MM.1S (cell line): ENCODE results near the gene KCNIP4.

Source experiments
- DNase-seq: peaks from one replicate; pipeline ENCODE4 v3.0.0-alpha.2; 2015
- H2AFZ ChIP-seq: fragments of 300-600 bp; sonication (generic); 2 replicates; pipeline ENCODE4 v1.6.0; 2016; ENCODE audit warnings: antibody characterized with exemption, low read length
- H3F3A ChIP-seq: fragments of 300-600 bp; sonication (generic); 2 replicates; pipeline ENCODE4 v1.6.1; 2016; ENCODE audit warnings: mild to moderate bottlenecking, antibody characterized with exemption, low read length, moderate library complexity, mixed read lengths; ENCODE audit not compliant: insufficient read depth
- H3K27ac ChIP-seq: fragments of 300-600 bp; sonication (generic); 2 replicates; pipeline ENCODE4 v1.5.1; 2016; ENCODE audit warnings: mild to moderate bottlenecking, low read length
- H3K27me3 ChIP-seq: fragments of 300-600 bp; sonication (generic); replicated peaks from 2 replicates; pipeline ENCODE4 v1.6.0; 2016; ENCODE audit warnings: low read length; ENCODE audit not compliant: insufficient read depth
- H3K36me3 ChIP-seq: fragments of 300-600 bp; sonication (generic); replicated peaks from 2 replicates; pipeline ENCODE4 v1.6.1; 2016; ENCODE audit warnings: mild to moderate bottlenecking, low read length, mixed read lengths; ENCODE audit not compliant: insufficient read depth
- H3K4me1 ChIP-seq: fragments of 300-600 bp; sonication (generic); 2 replicates; pipeline ENCODE4 v1.6.1; 2016; ENCODE audit warnings: low read length, mixed read lengths
- H3K4me2 ChIP-seq: fragments of 300-600 bp; sonication (generic); 2 replicates; pipeline ENCODE4 v1.6.0; 2016; ENCODE audit warnings: low read depth, low read length
- H3K4me3 ChIP-seq: fragments of 300-600 bp; sonication (generic); 2 replicates; pipeline ENCODE4 v1.5.1; 2016; ENCODE audit warnings: low read length, mixed read lengths
- H3K79me2 ChIP-seq: fragments of 300-600 bp; sonication (generic); 2 replicates; pipeline ENCODE4 v1.6.1; 2016; ENCODE audit warnings: mixed run types, low read length, mixed read lengths
- H3K9ac ChIP-seq: fragments of 300-600 bp; sonication (generic); 2 replicates; pipeline ENCODE4 v1.6.1; 2016; ENCODE audit warnings: low read length, mixed read lengths
- H3K9me2 ChIP-seq: fragments of 300-600 bp; sonication (generic); replicated peaks from 2 replicates; pipeline ENCODE4 v1.6.1; 2016; ENCODE audit warnings: mild to moderate bottlenecking, low read length, mixed read lengths; ENCODE audit not compliant: insufficient read depth
- H3K9me3 ChIP-seq: fragments of 300-600 bp; sonication (generic); replicated peaks from 2 replicates; pipeline ENCODE4 v1.6.1; 2016; ENCODE audit warnings: mild to moderate bottlenecking, low read length, mixed read lengths; ENCODE audit not compliant: insufficient read depth
- H4K20me1 ChIP-seq: fragments of 300-600 bp; sonication (generic); 2 replicates; pipeline ENCODE4 v1.6.1; 2016; ENCODE audit warnings: mild to moderate bottlenecking, low read length, moderate library complexity, mixed read lengths; ENCODE audit not compliant: insufficient read depth
- CTCF ChIP-seq: fragments of 300-600 bp; sonication (generic); IDR thresholded peaks from 2 replicates; pipeline ENCODE4 v1.5.1; 2016; ENCODE audit warnings: antibody characterized with exemption, low read length, mixed read lengths
- EZH2 ChIP-seq: fragments of 300-600 bp; sonication (generic); optimal IDR thresholded peaks from 2 replicates; pipeline ENCODE3; 2017; ENCODE audit warnings: low read depth, mild to moderate bottlenecking, antibody characterized with exemption, low read length, mixed read lengths
- EZH2phosphoT487 ChIP-seq: fragments of 300-600 bp; sonication (generic); IDR thresholded peaks from 2 replicates; pipeline ENCODE4 v1.6.1; 2018; ENCODE audit warnings: antibody characterized with exemption, low read length

KCNIP4 gene

GRCh38 chr4:21949073-21949457, 493 bp upstream of the KCNIP4 start:
- TF ChIP-seq CTCF (no peak), EZH2phosphoT487 (no peak), EZH2 (no peak)
- H3K27ac ChIP-seq: no peak overlapping the region
- H2AFZ ChIP-seq: no peak overlapping the region
- no peaks in the 10 kb centered on the region for H3K9me3 ChIP-seq
- H4K20me1 ChIP-seq: no peaks in the 10 kb centered on the region
- no peaks in the 10 kb centered on the region for H3K79me2 ChIP-seq
- H3F3A ChIP-seq: no peaks in the 10 kb centered on the region
- no peak for DNase-seq
- peak overlapping the region; percentile 34; the same call in 1 of the 2 replicates for H3K4me2 ChIP-seq
- H3K9ac ChIP-seq: no peak overlapping the region
- H3K36me3 ChIP-seq: no peaks in the 10 kb centered on the region
- H3K9me2 ChIP-seq: no peaks in the 10 kb centered on the region
- no peaks in the 10 kb centered on the region for H3K4me1 ChIP-seq
- peak overlapping the region; percentile 27; the same call in 1 of the 2 replicates for H3K4me3 ChIP-seq
- no peaks in the 10 kb centered on the region for H3K27me3 ChIP-seq

GRCh38 chr4:21947791-21948346, 703 bp downstream of the KCNIP4 start:
- Histone ChIP-seq H3K36me3 (no peaks in the 10 kb centered on the region), H3K9me3 (no peaks in the 10 kb centered on the region), H3K9me2 (no peaks in the 10 kb centered on the region), H3K27ac (no peak overlapping the region), H2AFZ (peak overlapping the region; percentile 61; the same call in 1 of the 2 replicates), H3K4me3 (peak overlapping the region; percentile 55; the same call in 1 of the 2 replicates), H3K27me3 (no peaks in the 10 kb centered on the region), H4K20me1 (no peaks in the 10 kb centered on the region), H3K9ac (no peak overlapping the region), H3F3A (no peaks in the 10 kb centered on the region), H3K4me2 (peak overlapping the region; percentile 54; the same call in 1 of the 2 replicates), H3K79me2 (no peaks in the 10 kb centered on the region), H3K4me1 (no peaks in the 10 kb centered on the region)
- TF ChIP-seq EZH2 (no peak), CTCF (no peak), EZH2phosphoT487 (no peak)
- DNase-seq: no peak

GRCh38 chr4:21946858-21947257, 1.7 kb downstream of the KCNIP4 start:
- H3K9ac ChIP-seq: no peak overlapping the region
- no peaks in the 10 kb centered on the region for H3K9me3 ChIP-seq
- TF ChIP-seq EZH2phosphoT487 (no peak), CTCF (no peak), EZH2 (no peak)
- no peaks in the 10 kb centered on the region for H3F3A ChIP-seq
- H4K20me1 ChIP-seq: no peaks in the 10 kb centered on the region
- H3K4me1 ChIP-seq: no peaks in the 10 kb centered on the region
- H3K4me2 ChIP-seq: no peak overlapping the region
- DNase-seq: no peak
- no peak overlapping the region for H3K4me3 ChIP-seq
- no peaks in the 10 kb centered on the region for H3K9me2 ChIP-seq
- no peaks in the 10 kb centered on the region for H3K27me3 ChIP-seq
- no peak overlapping the region for H3K27ac ChIP-seq
- H2AFZ ChIP-seq: no peak overlapping the region
- no peaks in the 10 kb centered on the region for H3K36me3 ChIP-seq
- no peaks in the 10 kb centered on the region for H3K79me2 ChIP-seq
